ENCODE data around the gene THBS3. TPM values are rescaled to one million over a fixed set of nuclear protein-coding genes. Genes with fewer than 3 reads are reported as not detected.

The THBS3 gene
- total RNA-seq (2014; rRNA removed; shearing (Covaris generic)): 36.2 and 40.8 TPM in 2 replicates

DNA sequence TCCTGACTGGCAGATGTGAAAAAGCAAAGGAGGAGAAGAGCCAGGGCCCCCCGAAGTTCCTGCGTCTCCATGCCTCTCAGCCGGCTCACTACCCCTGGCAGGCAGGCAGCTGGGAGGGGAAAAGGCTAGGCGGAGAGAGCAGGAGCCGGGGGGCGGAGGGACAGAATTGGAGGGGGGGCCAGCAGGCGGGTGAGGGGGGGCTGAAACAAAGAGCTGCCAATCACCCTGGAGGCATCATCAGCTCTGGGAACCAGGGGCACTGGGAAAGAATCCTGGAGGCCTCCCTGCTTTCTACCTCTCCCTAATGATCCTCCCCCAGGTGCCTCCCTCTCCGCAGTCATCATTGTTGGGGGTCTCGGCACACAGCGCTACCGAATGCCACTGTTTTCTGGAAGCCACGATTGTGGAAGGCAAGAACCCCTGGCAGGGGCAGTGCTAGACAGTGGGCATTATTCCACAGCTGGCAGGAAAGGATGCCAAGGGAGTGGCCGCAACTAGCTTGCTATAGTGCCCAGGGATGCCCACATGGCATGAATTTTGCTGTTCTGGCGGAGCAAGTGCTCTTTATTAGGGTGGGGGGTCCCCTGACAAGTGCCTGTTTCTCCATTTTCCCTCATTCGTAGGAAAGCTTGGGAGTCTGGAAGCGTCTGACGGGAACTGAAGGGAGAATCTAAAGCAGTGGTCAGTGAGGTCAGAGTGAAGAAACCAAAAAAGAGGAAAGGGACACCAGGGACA, at the start of gene THBS3:
THBS3 (minus strand) TSS at position 92 of the 735 bp plus-strand sequence; CDS start at position 71, 21 bp downstream.

DNA sequence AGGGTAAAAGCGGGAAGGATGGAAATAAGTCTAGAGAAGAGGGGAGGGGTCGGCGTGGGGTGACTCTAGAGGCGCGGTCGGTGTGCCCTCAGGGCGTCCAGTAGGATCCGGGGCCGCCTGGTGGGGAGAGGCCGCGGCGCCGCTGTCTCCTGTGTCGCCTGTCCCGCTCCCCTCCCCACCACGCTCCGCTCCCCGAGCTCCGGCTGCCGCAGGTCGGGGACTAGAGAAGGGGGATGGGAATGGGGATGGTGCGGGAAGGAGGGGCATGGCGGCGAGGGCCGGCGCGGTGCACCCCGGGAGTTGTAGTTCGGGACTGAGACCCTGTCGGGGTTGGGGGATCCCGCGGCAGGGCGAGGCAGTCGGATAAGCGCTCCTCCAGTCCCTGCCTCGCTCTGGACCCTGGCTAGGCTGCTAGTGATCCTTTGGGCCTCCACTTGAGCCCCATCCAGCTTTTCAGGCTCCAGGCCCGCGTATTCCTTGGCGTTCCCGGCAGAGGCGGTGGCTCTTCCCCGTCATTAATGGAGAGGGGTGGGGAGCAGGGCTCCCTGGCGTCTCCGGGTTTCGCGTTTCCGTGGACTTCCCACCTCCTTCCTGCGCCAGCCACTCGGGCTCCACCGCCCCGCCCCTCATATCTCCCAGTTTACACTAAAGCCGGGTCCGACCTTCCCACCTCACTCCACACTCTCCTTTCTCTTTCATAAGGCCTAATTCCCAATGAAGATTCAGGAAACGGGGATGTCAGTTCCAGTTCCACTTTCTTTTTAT, 47.7 kb upstream of the THBS3 start, which contains the start of gene ENTREP3:
ENTREP3 (minus strand) TSS at position 241 of the 765 bp plus-strand sequence. CDS start 606 bp downstream, outside the sequence.

DNA sequence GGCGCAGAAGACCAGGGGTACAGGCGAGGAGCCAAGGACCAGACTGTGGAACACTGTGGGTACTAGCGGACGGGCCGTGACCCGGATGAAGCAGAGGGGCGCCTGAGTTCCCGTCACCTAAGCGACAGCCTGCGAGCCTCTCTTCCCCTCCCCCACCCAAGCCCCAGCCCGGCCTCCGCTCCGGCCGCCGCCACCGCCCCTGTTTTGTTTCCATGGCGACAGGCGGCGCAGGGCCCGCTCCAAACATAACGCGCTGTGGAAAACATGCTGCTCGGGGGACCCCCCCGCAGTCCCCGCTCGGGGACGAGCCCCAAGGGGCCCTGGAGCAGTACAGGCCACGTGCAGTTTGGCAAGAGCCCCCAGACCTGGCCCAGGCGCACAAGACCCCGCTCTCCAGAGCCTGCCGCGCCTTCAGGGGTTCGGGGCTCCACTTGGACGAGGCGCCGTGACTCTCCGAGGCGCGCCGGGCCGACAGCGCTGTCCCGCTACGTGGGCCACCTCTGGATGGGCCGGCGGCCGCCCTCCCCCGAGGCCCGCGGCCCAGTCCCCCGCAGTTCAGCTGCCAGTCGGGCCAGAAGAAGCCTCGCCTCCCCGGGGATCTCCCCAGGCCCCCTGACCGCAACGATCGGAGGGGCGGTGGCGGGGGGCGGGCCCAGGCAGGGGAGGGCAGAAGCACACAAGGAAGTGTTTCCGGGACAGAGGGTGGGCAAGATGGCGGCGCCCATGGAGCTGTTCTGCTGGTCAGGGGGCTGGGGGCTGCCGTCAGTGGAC, 1.0 kb upstream of the THBS3 start, which contains the start of gene MTX1:
MTX1 (plus strand) TSS at position 155 of the 771 bp plus-strand sequence; CDS start at position 265, 110 bp downstream.

DNA sequence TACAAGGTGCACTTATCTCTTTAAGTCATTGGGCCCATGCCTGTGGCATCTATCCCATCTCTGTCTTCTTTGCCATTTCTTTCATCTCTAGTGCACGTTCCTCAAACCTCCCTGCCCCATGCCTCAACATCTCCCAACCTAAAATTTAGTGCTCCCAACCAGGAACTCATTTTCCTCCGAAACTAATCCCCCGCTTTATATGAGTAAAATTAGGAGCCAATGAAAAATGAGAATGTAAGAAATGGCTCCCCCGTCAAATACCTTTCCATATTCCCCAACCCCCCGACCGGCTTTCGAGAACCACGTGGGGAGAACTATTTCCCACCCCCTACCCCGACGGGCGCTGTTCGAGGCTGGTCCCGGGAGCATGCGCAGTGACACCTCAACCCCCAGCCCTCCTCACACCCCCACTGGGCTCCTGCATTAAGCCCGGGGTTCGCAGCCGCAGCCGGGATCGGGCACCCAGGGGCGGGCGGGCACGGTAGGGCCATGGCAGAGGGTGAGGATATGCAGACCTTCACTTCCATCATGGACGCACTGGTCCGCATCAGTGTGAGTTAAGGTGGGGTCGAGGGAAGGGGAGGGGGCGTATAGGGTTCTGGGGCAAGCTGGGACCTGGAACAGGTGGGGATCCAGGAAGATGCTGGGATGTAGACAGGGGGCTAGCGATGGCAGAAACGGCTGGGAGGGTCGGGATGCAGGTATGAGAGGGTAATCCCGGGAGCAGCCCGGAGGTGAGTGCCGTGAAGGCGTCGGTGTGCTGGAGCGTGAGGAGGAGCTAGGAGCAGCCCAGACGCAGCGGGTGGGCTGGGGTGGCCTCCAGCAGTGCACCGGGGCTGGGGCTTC, 34.0 kb downstream of the THBS3 start, which contains the start of gene TRIM46:
TRIM46 (plus strand) TSS at position 372 of the 846 bp plus-strand sequence; CDS start at position 490, 118 bp downstream.

DNA sequence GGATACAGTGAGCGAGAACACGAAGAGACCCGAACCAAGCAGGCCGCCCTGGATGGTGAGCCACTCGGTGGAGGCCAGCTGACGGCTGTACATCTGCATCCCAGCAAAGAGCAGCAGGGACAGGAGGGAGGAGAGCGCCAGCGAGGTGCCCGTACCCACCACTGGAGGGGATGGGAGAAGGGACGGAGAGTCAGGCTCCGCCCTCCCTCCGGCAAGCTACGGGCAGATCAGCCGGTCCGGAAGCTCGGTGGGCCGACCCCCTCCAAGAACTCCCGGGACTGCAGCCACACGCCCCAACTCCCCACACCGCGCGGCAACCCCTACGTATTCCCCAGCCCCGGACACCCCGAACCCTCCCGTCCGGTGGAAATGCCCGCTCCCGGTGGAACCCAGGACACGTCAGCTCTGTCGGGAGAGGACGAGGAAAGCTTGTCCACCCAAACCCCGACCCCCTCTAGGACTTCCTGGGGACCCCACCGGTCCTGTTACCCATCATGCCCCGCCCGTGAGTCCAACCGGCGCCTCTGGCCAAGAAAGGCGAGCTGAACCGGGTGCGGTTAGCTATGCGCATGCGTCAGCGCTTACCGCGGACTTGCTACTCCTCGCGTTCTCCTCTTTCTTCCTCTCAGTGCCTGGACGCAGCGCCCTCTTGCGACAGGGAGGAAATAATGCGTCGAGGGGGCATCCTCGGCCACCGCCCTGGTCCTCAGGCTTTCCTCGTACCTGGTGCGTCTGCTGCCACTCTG, 34.8 kb downstream of the THBS3 start, which contains the start of gene KRTCAP2:
KRTCAP2 (minus strand) TSS at position 573 of the 746 bp plus-strand sequence; CDS start at position 493, 80 bp downstream.

Small RNA genes lying within 50 kb of the gene (small RNA-seq; reads per million reads assigned to genes)
- gene HMGN2P18: not detected

Other genes starting within 250 kb of the THBS3 start
- gene PYGO2, start 246.1 kb downstream of the THBS3 start, total RNA-seq (2014; rRNA removed; shearing (Covaris generic)): 31.9 and 39.8 TPM in 2 replicates
- gene SHC1, start 237.2 kb downstream of the THBS3 start, total RNA-seq (2014; rRNA removed; shearing (Covaris generic)): 279 and 321 TPM in 2 replicates
- gene CKS1B, start 233.2 kb downstream of the THBS3 start, total RNA-seq (2014; rRNA removed; shearing (Covaris generic)): 192 and 226 TPM in 2 replicates
- 52.3 and 59.9 TPM in 2 replicates for gene FLAD1, start 224.6 kb downstream of the THBS3 start, total RNA-seq (2014; rRNA removed; shearing (Covaris generic))
- not detected in 2 replicates for gene LENEP, start 214.3 kb downstream of the THBS3 start, total RNA-seq (2014; rRNA removed; shearing (Covaris generic))
- gene ZBTB7B, start 205.1 kb downstream of the THBS3 start, total RNA-seq (2014; rRNA removed; shearing (Covaris generic)): 20.9 and 21.1 TPM in 2 replicates
- gene DCST2, start 174.1 kb downstream of the THBS3 start, total RNA-seq (2014; rRNA removed; shearing (Covaris generic)): 0.19 and 0.40 TPM in 2 replicates
- gene DCST1, start 174.1 kb downstream of the THBS3 start, total RNA-seq (2014; rRNA removed; shearing (Covaris generic)): not detected in 2 replicates
- gene ADAM15, start 156.6 kb downstream of the THBS3 start, total RNA-seq (2014; rRNA removed; shearing (Covaris generic)): 112 and 116 TPM in 2 replicates
- 7.5 and 7.8 TPM in 2 replicates for gene EFNA4, start 144.2 kb downstream of the THBS3 start, total RNA-seq (2014; rRNA removed; shearing (Covaris generic))
- 2.5 and 3.0 TPM in 2 replicates for gene EFNA3, start 129.1 kb downstream of the THBS3 start, total RNA-seq (2014; rRNA removed; shearing (Covaris generic))
- 37.2 and 40.0 TPM in 2 replicates for gene EFNA1, start 80.0 kb downstream of the THBS3 start, total RNA-seq (2014; rRNA removed; shearing (Covaris generic))
- gene SLC50A1, start 72.0 kb downstream of the THBS3 start, total RNA-seq (2014; rRNA removed; shearing (Covaris generic)): 68.9 and 72.0 TPM in 2 replicates
- gene DPM3, start 67.4 kb downstream of the THBS3 start, total RNA-seq (2014; rRNA removed; shearing (Covaris generic)): 75.7 and 98.1 TPM in 2 replicates
- gene KRTCAP2, start 34.6 kb downstream of the THBS3 start, total RNA-seq (2014; rRNA removed; shearing (Covaris generic)): 102 and 136 TPM in 2 replicates
- 2.3 and 3.4 TPM in 2 replicates for gene TRIM46, start 34.0 kb downstream of the THBS3 start, total RNA-seq (2014; rRNA removed; shearing (Covaris generic))
- 125 and 141 TPM in 2 replicates for gene MTX1, start 798 bp upstream of the THBS3 start, total RNA-seq (2014; rRNA removed; shearing (Covaris generic))
- 13.9 and 22.8 TPM in 2 replicates for gene ENTREP3, start 47.6 kb upstream of the THBS3 start, total RNA-seq (2014; rRNA removed; shearing (Covaris generic))
- gene SCAMP3, start 54.5 kb upstream of the THBS3 start, total RNA-seq (2014; rRNA removed; shearing (Covaris generic)): 171 and 220 TPM in 2 replicates
- gene CLK2, start 65.6 kb upstream of the THBS3 start, total RNA-seq (2014; rRNA removed; shearing (Covaris generic)): 38.1 and 49.0 TPM in 2 replicates
- gene HCN3, start 69.6 kb upstream of the THBS3 start, total RNA-seq (2014; rRNA removed; shearing (Covaris generic)): 1.2 and 2.0 TPM in 2 replicates
- 0.03 TPM in 1 of 2 replicates, not detected in the other for gene PKLR, start 93.5 kb upstream of the THBS3 start, total RNA-seq (2014; rRNA removed; shearing (Covaris generic))
- 191 and 212 TPM in 2 replicates for gene FDPS, start 101.0 kb upstream of the THBS3 start, total RNA-seq (2014; rRNA removed; shearing (Covaris generic))
- gene RUSC1, start 113.0 kb upstream of the THBS3 start, total RNA-seq (2014; rRNA removed; shearing (Covaris generic)): 29.8 and 39.8 TPM in 2 replicates

Data from A375 (cell line).